ENCODE results near the gene TFF1. TPM values are rescaled to one million over a fixed set of nuclear protein-coding genes. Genes with fewer than 3 reads are reported as not detected.

TFF1 gene
- total RNA-seq, 3 donors from 2014 or later, result 0.98 to 4.4 TPM; not detected in 1

GRCh38 chr21:42367367-42368165 is 1.2 kb upstream of the TFF1 start:
- Histone ChIP-seq H3K27ac (no peak overlapping the region), H3K4me1 (no peaks in the 10 kb centered on the region), H3K4me3 (no peak overlapping the region), H3K27me3 (peaks cover 0 to 9% of the 10 kb centered on the region in 2 donors), H3K36me3 (no peaks in the 10 kb centered on the region), H3K9me3 (no peaks in the 10 kb centered on the region)
- TF ChIP-seq POLR2A (IDR thresholded peaks at IDR 0.05) (no peak), POLR2AphosphoS5 (IDR thresholded peaks at IDR 0.05) (no peak), CTCF (IDR thresholded peaks at IDR 0.05) (no peak)
- no peak for DNase-seq (ENCODE audit: low spot score in 2 of 2)
- intact Hi-C loops (cut with DNase I; ENCODE audit: low total_unique reads), result loop anchor here (1.0 kb wide), 1 partner anchor 48 kb away; no protein-coding TSS in a partner anchor

- Histone ChIP-seq H3K27ac (no peak overlapping the region), H3K9me3 (no peaks in the 10 kb centered on the region), H3K27me3 (peaks cover 0 to 9% of the 10 kb centered on the region in 2 donors), H3K4me1 (no peaks in the 10 kb centered on the region), H3K4me3 (no peak overlapping the region), H3K36me3 (no peaks in the 10 kb centered on the region)
- intact Hi-C loops (cut with DNase I; ENCODE audit: low total_unique reads), result no loop called here
- DNase-seq (ENCODE audit: low spot score in 2 of 2), result no peak
- TF ChIP-seq POLR2A (IDR thresholded peaks at IDR 0.05), result no peak
- no peak for TF ChIP-seq POLR2AphosphoS5 (IDR thresholded peaks at IDR 0.05)
- TF ChIP-seq CTCF (IDR thresholded peaks at IDR 0.05), result no peak
These were observed 565 bp downstream of the TFF1 start for GRCh38 chr21:42365770-42366169.

- Histone ChIP-seq H3K27ac (no peak overlapping the region), H3K4me1 (no peaks in the 10 kb centered on the region), H3K27me3 (peaks cover 0 to 9% of the 10 kb centered on the region in 2 donors), H3K4me3 (no peak overlapping the region), H3K9me3 (peaks cover 4 to 8% of the 10 kb centered on the region in 2 donors), H3K36me3 (no peaks in the 10 kb centered on the region)
- intact Hi-C loops (cut with DNase I; ENCODE audit: low total_unique reads), result no loop called here
- DNase-seq (ENCODE audit: low spot score in 2 of 2), result no peak
- TF ChIP-seq CTCF (IDR thresholded peaks at IDR 0.05) (no peak), POLR2A (IDR thresholded peaks at IDR 0.05) (no peak), POLR2AphosphoS5 (IDR thresholded peaks at IDR 0.05) (no peak)
These were observed 1.9 kb downstream of the TFF1 start for GRCh38 chr21:42364304-42364865.

GRCh38 chr21:42363312-42363711 is 3.0 kb downstream of the TFF1 start:
- Histone ChIP-seq H3K4me1 (no peaks in the 10 kb centered on the region), H3K9me3 (peaks cover 4 to 8% of the 10 kb centered on the region in 2 donors), H3K27ac (no peak overlapping the region), H3K27me3 (peaks cover 0 to 9% of the 10 kb centered on the region in 2 donors), H3K36me3 (no peaks in the 10 kb centered on the region), H3K4me3 (no peak overlapping the region)
- TF ChIP-seq POLR2A (IDR thresholded peaks at IDR 0.05), result no peak
- TF ChIP-seq POLR2AphosphoS5 (IDR thresholded peaks at IDR 0.05), result no peak
- no peak for TF ChIP-seq CTCF (IDR thresholded peaks at IDR 0.05)
- no peak for DNase-seq (ENCODE audit: low spot score in 2 of 2)
- intact Hi-C loops (cut with DNase I; ENCODE audit: low total_unique reads), result no loop called here

GRCh38 chr21:42362700-42363099 is 3.6 kb downstream of the TFF1 start:
- no peak for TF ChIP-seq POLR2AphosphoS5 (IDR thresholded peaks at IDR 0.05)
- TF ChIP-seq POLR2A (IDR thresholded peaks at IDR 0.05), result no peak
- DNase-seq (ENCODE audit: low spot score in 2 of 2), result no peak
- intact Hi-C loops (cut with DNase I; ENCODE audit: low total_unique reads), result no loop called here
- Histone ChIP-seq H3K36me3 (no peaks in the 10 kb centered on the region), H3K9me3 (peaks cover 4 to 8% of the 10 kb centered on the region in 2 donors), H3K27me3 (peaks cover 0 to 9% of the 10 kb centered on the region in 2 donors), H3K4me1 (no peaks in the 10 kb centered on the region), H3K27ac (no peak overlapping the region), H3K4me3 (no peak overlapping the region)
